ENCODE results near the gene LLGL1.

DNA sequence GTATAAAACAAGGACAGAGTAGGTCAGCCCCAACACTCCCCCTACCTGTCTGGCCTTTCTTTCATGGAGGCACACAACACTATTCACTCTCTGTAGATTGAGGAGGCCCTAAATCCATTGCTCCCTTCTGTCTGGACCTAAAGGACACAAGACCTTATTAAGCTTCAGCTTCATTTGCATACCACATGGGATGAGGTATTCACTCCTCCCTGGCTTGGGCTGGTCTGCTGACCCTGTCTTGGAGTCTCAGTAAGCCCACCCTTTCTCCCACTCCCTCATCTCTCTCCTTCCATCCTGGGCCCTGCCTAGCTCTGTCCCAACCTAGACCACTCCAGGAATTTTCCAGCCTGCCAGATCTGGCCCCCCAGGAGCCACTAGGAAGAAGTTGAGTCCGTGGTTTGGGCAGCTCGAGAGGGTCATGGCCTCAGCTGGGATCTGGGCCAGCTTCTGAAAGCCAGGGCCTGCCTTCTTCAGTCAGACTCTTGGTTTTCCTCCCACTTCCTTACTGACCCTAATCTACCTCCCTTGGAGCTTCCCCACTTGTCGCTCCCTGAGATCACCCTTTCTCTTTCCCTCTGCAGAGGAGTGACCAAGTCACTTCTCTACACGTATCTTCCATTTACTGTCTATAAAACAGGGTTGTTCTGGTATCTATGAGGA is 6.5 kb upstream of the LLGL1 start:
- no peak for TF ChIP-seq POLR2A (IDR thresholded peaks at IDR 0.05)
- TF ChIP-seq, protein P1, sequence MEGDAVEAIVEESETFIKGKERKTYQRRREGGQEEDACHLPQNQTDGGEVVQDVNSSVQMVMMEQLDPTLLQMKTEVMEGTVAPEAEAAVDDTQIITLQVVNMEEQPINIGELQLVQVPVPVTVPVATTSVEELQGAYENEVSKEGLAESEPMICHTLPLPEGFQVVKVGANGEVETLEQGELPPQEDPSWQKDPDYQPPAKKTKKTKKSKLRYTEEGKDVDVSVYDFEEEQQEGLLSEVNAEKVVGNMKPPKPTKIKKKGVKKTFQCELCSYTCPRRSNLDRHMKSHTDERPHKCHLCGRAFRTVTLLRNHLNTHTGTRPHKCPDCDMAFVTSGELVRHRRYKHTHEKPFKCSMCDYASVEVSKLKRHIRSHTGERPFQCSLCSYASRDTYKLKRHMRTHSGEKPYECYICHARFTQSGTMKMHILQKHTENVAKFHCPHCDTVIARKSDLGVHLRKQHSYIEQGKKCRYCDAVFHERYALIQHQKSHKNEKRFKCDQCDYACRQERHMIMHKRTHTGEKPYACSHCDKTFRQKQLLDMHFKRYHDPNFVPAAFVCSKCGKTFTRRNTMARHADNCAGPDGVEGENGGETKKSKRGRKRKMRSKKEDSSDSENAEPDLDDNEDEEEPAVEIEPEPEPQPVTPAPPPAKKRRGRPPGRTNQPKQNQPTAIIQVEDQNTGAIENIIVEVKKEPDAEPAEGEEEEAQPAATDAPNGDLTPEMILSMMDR (IDR thresholded peaks at IDR 0.05), result no peak
